Measurements from ENCODE around the gene MANF.

DNA sequence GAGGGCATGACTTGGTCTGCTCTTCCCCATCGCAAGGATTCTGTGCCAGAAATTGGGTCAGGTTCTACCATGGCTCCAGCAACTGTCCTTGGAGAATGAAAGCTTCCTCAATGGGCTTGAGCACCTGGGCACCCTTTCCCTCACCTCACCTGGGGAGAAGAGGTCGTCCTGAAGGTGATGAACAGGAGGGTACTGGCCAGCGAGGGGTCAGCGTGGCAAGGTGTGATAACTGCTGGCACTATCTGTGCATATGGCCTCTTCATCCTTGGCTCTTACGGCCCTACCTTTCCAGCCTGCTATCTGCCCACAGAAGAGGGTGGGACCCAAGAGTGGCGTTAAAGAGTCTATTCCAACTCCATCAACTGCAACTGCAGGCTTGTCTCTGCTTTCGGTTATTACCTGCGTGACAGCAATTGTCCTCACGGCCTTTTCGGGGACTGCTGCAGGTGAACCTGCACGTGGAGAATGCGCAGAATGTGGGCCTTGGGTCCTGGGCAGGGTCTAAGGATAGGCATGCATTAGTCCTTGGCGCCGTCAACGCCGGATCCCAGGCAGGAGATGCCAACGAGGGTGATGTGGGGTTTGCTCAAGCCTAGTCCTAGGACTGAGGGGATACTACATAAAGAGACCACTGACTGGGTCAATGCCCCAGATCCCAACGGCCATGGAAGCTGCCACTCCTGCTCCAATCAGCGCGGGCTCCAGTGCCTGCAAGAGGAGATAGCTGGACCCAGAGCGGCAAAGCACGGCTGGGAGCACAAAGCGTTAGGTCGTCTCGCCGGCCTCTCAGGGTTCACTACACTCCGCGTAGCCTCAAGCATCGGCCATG is 5.4 kb downstream of the MANF start:
- TF ChIP-seq CTCF (IDR thresholded peaks at IDR 0.05), result peak in 1 of 3 donors; percentile 92
- TF ChIP-seq POLR2A (IDR thresholded peaks at IDR 0.05), result no peak
- no peak for TF ChIP-seq EP300 (IDR thresholded peaks at IDR 0.05)

All from ovary (tissue), 3 donors.